Choroid plexus epithelial cell (primary cell): ENCODE data around the gene UTP18.

Experiments
- DNase-seq: peaks from one replicate; pipeline ENCODE4 v3.0.0-alpha.2; 2010; ENCODE audit warnings: low read depth
- H3K4me3 ChIP-seq: 2 replicates; pipeline ENCODE4 v1.5.1; 2011; ENCODE audit warnings: low read depth, mild to moderate bottlenecking, control low read depth, low read length, moderate library complexity
- CTCF ChIP-seq: conservative IDR thresholded peaks from 2 replicates; pipeline ENCODE4 v1.5.1; 2011; ENCODE audit warnings: low read depth, mild to moderate bottlenecking, control low read depth, inconsistent platforms, low read length, moderate library complexity

UTP18 gene

GRCh38 chr17:51229889-51230288 lies 30.5 kb upstream of the UTP18 start:
- no peak for TF ChIP-seq CTCF
- H3K4me3 ChIP-seq = no peak overlapping the region
- no peak for DNase-seq

GRCh38 chr17:51230306-51230705 lies 30.0 kb upstream of the UTP18 start:
- peak; percentile 9 for DNase-seq
- H3K4me3 ChIP-seq = no peak overlapping the region
- no peak for TF ChIP-seq CTCF

- DNase-seq = peak; percentile 11
- H3K4me3 ChIP-seq = no peak overlapping the region
- TF ChIP-seq CTCF = no peak
Measured at GRCh38 chr17:51231999-51232398, 28.3 kb upstream of the UTP18 start.

GRCh38 chr17:51234162-51234561 lies 26.2 kb upstream of the UTP18 start:
- no peak overlapping the region for H3K4me3 ChIP-seq
- no peak for TF ChIP-seq CTCF
- no peak for DNase-seq

GRCh38 chr17:51238255-51238887 lies 22.0 kb upstream of the UTP18 start:
- no peak overlapping the region for H3K4me3 ChIP-seq
- no peak for DNase-seq
- TF ChIP-seq CTCF = no peak

- TF ChIP-seq CTCF = no peak
- H3K4me3 ChIP-seq = no peak overlapping the region
Measured at GRCh38 chr17:51240275-51240674, 20.1 kb upstream of the UTP18 start.

GRCh38 chr17:51244041-51244440 lies 16.3 kb upstream of the UTP18 start:
- no peak for DNase-seq
- TF ChIP-seq CTCF = no peak
- no peak overlapping the region for H3K4me3 ChIP-seq

More at GRCh38 chr17:51240275-51240674, 20.1 kb upstream of the UTP18 start:
- DNase-seq = no peak
